ENCODE measurements around the gene PRSS23. TPM values are rescaled to one million over a fixed set of nuclear protein-coding genes. Genes with fewer than 3 reads are reported as not detected.
"Not testable (repeated sequence)": the region's sequence is repeated elsewhere in the genome, so short reads cannot be mapped to it uniquely, and the experiment has no call there.

Gene PRSS23
- 22.1 TPM for total RNA-seq

- peak; percentile 18 for DNase-seq
Measured at GRCh38 chr11:86800076-86800959, at the start of gene PRSS23. TSS of gene PRSS23 (plus strand) at chr11:86800542. CDS start at chr11:86807644, 7,102 bp downstream.

GRCh38 chr11:86753459-86753858 lies 46.9 kb upstream of the PRSS23 start:
- no peak for DNase-seq

- peak; percentile 31 for DNase-seq
Measured at GRCh38 chr11:86755146-86755545, 45.2 kb upstream of the PRSS23 start.

GRCh38 chr11:86758171-86758570 lies 42.2 kb upstream of the PRSS23 start:
- DNase-seq: no peak

- DNase-seq: no peak
Measured at GRCh38 chr11:86760577-86760976, 39.8 kb upstream of the PRSS23 start.

GRCh38 chr11:86761978-86762377 lies 38.4 kb upstream of the PRSS23 start:
- no peak for DNase-seq

GRCh38 chr11:86765203-86765602 lies 35.1 kb upstream of the PRSS23 start:
- DNase-seq: no peak

GRCh38 chr11:86765878-86766277 lies 34.5 kb upstream of the PRSS23 start:
- no peak for DNase-seq

- DNase-seq: no peak
Measured at GRCh38 chr11:86769219-86769618, 31.1 kb upstream of the PRSS23 start.

GRCh38 chr11:86770473-86771027 lies 29.8 kb upstream of the PRSS23 start:
- not testable (repeated sequence) for DNase-seq

GRCh38 chr11:86772999-86773398 lies 27.3 kb upstream of the PRSS23 start:
- no peak for DNase-seq

- no peak for DNase-seq
Measured at GRCh38 chr11:86773513-86774252, 26.7 kb upstream of the PRSS23 start.

- no peak for DNase-seq
Measured at GRCh38 chr11:86774417-86774816, 25.9 kb upstream of the PRSS23 start.

- DNase-seq: no peak
Measured at GRCh38 chr11:86775361-86775760, 25.0 kb upstream of the PRSS23 start.

GRCh38 chr11:86781546-86781945 lies 18.8 kb upstream of the PRSS23 start:
- DNase-seq: no peak

GRCh38 chr11:86782742-86783141 lies 17.6 kb upstream of the PRSS23 start:
- DNase-seq: no peak

- DNase-seq: peak; percentile 46
Measured at GRCh38 chr11:86783661-86784060, 16.7 kb upstream of the PRSS23 start.

GRCh38 chr11:86784241-86784681 lies 16.1 kb upstream of the PRSS23 start:
- no peak for DNase-seq

GRCh38 chr11:86785576-86785975 lies 14.8 kb upstream of the PRSS23 start:
- no peak for DNase-seq

GRCh38 chr11:86787018-86787536 lies 13.3 kb upstream of the PRSS23 start:
- no peak for DNase-seq

- no peak for DNase-seq
Measured at GRCh38 chr11:86787656-86788055, 12.7 kb upstream of the PRSS23 start.

- DNase-seq: no peak
Measured at GRCh38 chr11:86790195-86790725, 10.1 kb upstream of the PRSS23 start.
